NB4 (cell line): ENCODE results near the gene TMEM235.

Experiments
- CTCF ChIP-seq: IDR thresholded peaks from one replicate; pipeline ENCODE4 v1.5.1; 2012; ENCODE audit warnings: low read depth, low read length
- POLR2A ChIP-seq: IDR thresholded peaks from 2 replicates; pipeline ENCODE4 v1.6.1; 2011; ENCODE audit warnings: mild to moderate bottlenecking; ENCODE audit not compliant: insufficient read length; ENCODE audit errors: extremely low read depth

GRCh38 chr17:78238823-78239488 lies 7.5 kb downstream of the TMEM235 start:
- TF ChIP-seq POLR2A (no peak), CTCF (no peak)
